Measurements from ENCODE around the gene ZNF689.
"Not testable (repeated sequence)": the region's sequence is repeated elsewhere in the genome, so short reads cannot be mapped to it uniquely, and the experiment has no call there.

The ZNF689 gene

GRCh38 chr16:30592871-30593270, 17.3 kb downstream of the ZNF689 start:
- Histone ChIP-seq H3K27ac (ENCODE audit: low read depth, low read length) (no peak overlapping the region), H3K4me3 (ENCODE audit: low read depth, low read length) (no peak overlapping the region), H3K36me3 (ENCODE audit: control insufficient read depth, insufficient read depth, low read length) (peaks cover 2% of the 10 kb centered on the region; the same call in 1 of the 2 replicates), H3K9ac (ENCODE audit: low read depth, low read length) (no peak overlapping the region), H3K9me3 (ENCODE audit: control insufficient read depth, insufficient read depth, low read length) (no peaks in the 10 kb centered on the region), H3K4me1 (ENCODE audit: control insufficient read depth, insufficient read depth, low read length) (no peaks in the 10 kb centered on the region), H3K27me3 (ENCODE audit: control insufficient read depth, insufficient read depth, low read length) (no peaks in the 10 kb centered on the region)

- H3K4me3 ChIP-seq (ENCODE audit: low read depth, low read length); H3K27ac ChIP-seq (ENCODE audit: low read depth, low read length); H3K9ac ChIP-seq (ENCODE audit: low read depth, low read length); H3K9me3 ChIP-seq (ENCODE audit: control insufficient read depth, insufficient read depth, low read length); H3K27me3 ChIP-seq (ENCODE audit: control insufficient read depth, insufficient read depth, low read length); H3K4me1 ChIP-seq (ENCODE audit: control insufficient read depth, insufficient read depth, low read length): not testable (repeated sequence)
- H3K36me3 ChIP-seq (ENCODE audit: control insufficient read depth, insufficient read depth, low read length) = peaks cover 10% of the 10 kb centered on the region
These were observed 19.3 kb downstream of the ZNF689 start for GRCh38 chr16:30590869-30591268.

- H3K9ac ChIP-seq (ENCODE audit: low read depth, low read length); H3K9me3 ChIP-seq (ENCODE audit: control insufficient read depth, insufficient read depth, low read length); H3K27ac ChIP-seq (ENCODE audit: low read depth, low read length); H3K4me1 ChIP-seq (ENCODE audit: control insufficient read depth, insufficient read depth, low read length); H3K4me3 ChIP-seq (ENCODE audit: low read depth, low read length); H3K27me3 ChIP-seq (ENCODE audit: control insufficient read depth, insufficient read depth, low read length): not testable (repeated sequence)
- H3K36me3 ChIP-seq (ENCODE audit: control insufficient read depth, insufficient read depth, low read length) = peaks cover 10% of the 10 kb centered on the region
These were observed 20.6 kb downstream of the ZNF689 start for GRCh38 chr16:30589582-30589981.

GRCh38 chr16:30588651-30589050, 21.5 kb downstream of the ZNF689 start:
- no peak overlapping the region for H3K9ac ChIP-seq (ENCODE audit: low read depth, low read length)
- no peak overlapping the region for H3K4me3 ChIP-seq (ENCODE audit: low read depth, low read length)
- no peaks in the 10 kb centered on the region for H3K27me3 ChIP-seq (ENCODE audit: control insufficient read depth, insufficient read depth, low read length)
- no peaks in the 10 kb centered on the region for H3K9me3 ChIP-seq (ENCODE audit: control insufficient read depth, insufficient read depth, low read length)
- H3K27ac ChIP-seq (ENCODE audit: low read depth, low read length) = no peak overlapping the region
- peaks cover 10% of the 10 kb centered on the region for H3K36me3 ChIP-seq (ENCODE audit: control insufficient read depth, insufficient read depth, low read length)
- H3K4me1 ChIP-seq (ENCODE audit: control insufficient read depth, insufficient read depth, low read length) = peaks cover 3% of the 10 kb centered on the region; the same call in 1 of the 2 replicates

- peak within 1 kb of the TSS; percentile 84 for H3K9ac ChIP-seq (ENCODE audit: low read depth, low read length)
- H3K27ac ChIP-seq (ENCODE audit: low read depth, low read length) = peak within 1 kb of the TSS; percentile 86
- H3K27me3 ChIP-seq (ENCODE audit: control insufficient read depth, insufficient read depth, low read length) = no peaks in the 10 kb centered on the region
These were observed 24.6 kb downstream of the ZNF689 start, which contains the start of gene ZNF785 for GRCh38 chr16:30585400-30586191. ZNF785 (minus strand) TSS chr16:30585697; CDS start chr16:30585611, 86 bp downstream.

GRCh38 chr16:30585022-30585399, 25.2 kb downstream of the ZNF689 start:
- Histone ChIP-seq H3K27me3 (ENCODE audit: control insufficient read depth, insufficient read depth, low read length) (no peaks in the 10 kb centered on the region), H3K4me1 (ENCODE audit: control insufficient read depth, insufficient read depth, low read length) (peaks cover 3% of the 10 kb centered on the region; the same call in 1 of the 2 replicates), H3K36me3 (ENCODE audit: control insufficient read depth, insufficient read depth, low read length) (peaks cover 35% of the 10 kb centered on the region), H3K9ac (ENCODE audit: low read depth, low read length) (peak overlapping the region; percentile 84), H3K4me3 (ENCODE audit: low read depth, low read length) (peak overlapping the region; percentile 82), H3K27ac (ENCODE audit: low read depth, low read length) (peak overlapping the region; percentile 86), H3K9me3 (ENCODE audit: control insufficient read depth, insufficient read depth, low read length) (no peaks in the 10 kb centered on the region)

More at GRCh38 chr16:30585400-30586191, 24.6 kb downstream of the ZNF689 start, which contains the start of gene ZNF785:
- peaks cover 3% of the 10 kb centered on the region; the same call in 1 of the 2 replicates for H3K4me1 ChIP-seq (ENCODE audit: control insufficient read depth, insufficient read depth, low read length)
- H3K9me3 ChIP-seq (ENCODE audit: control insufficient read depth, insufficient read depth, low read length) = no peaks in the 10 kb centered on the region
- H3K4me3 ChIP-seq (ENCODE audit: low read depth, low read length) = peak within 1 kb of the TSS; percentile 82
- peaks cover 35% of the 10 kb centered on the region for H3K36me3 ChIP-seq (ENCODE audit: control insufficient read depth, insufficient read depth, low read length)

- Histone ChIP-seq H3K9me3 (ENCODE audit: control insufficient read depth, insufficient read depth, low read length) (no peaks in the 10 kb centered on the region), H3K27ac (ENCODE audit: low read depth, low read length) (no peak overlapping the region), H3K4me3 (ENCODE audit: low read depth, low read length) (no peak overlapping the region), H3K4me1 (ENCODE audit: control insufficient read depth, insufficient read depth, low read length) (peaks cover 3% of the 10 kb centered on the region; the same call in 1 of the 2 replicates), H3K27me3 (ENCODE audit: control insufficient read depth, insufficient read depth, low read length) (no peaks in the 10 kb centered on the region), H3K36me3 (ENCODE audit: control insufficient read depth, insufficient read depth, low read length) (peaks cover 48% of the 10 kb centered on the region), H3K9ac (ENCODE audit: low read depth, low read length) (no peak overlapping the region)
These were observed 27.4 kb downstream of the ZNF689 start for GRCh38 chr16:30582611-30583340.

GRCh38 chr16:30581457-30581856, 28.7 kb downstream of the ZNF689 start:
- no peaks in the 10 kb centered on the region for H3K9me3 ChIP-seq (ENCODE audit: control insufficient read depth, insufficient read depth, low read length)
- no peaks in the 10 kb centered on the region for H3K27me3 ChIP-seq (ENCODE audit: control insufficient read depth, insufficient read depth, low read length)
- peaks cover 41% of the 10 kb centered on the region for H3K36me3 ChIP-seq (ENCODE audit: control insufficient read depth, insufficient read depth, low read length)
- H3K4me1 ChIP-seq (ENCODE audit: control insufficient read depth, insufficient read depth, low read length) = peaks cover 3% of the 10 kb centered on the region; the same call in 1 of the 2 replicates
- no peak overlapping the region for H3K4me3 ChIP-seq (ENCODE audit: low read depth, low read length)
- H3K27ac ChIP-seq (ENCODE audit: low read depth, low read length) = no peak overlapping the region
- H3K9ac ChIP-seq (ENCODE audit: low read depth, low read length) = no peak overlapping the region

GRCh38 chr16:30574678-30575077, 35.5 kb downstream of the ZNF689 start:
- Histone ChIP-seq H3K36me3 (ENCODE audit: control insufficient read depth, insufficient read depth, low read length) (peaks cover 17% of the 10 kb centered on the region), H3K27ac (ENCODE audit: low read depth, low read length) (no peak overlapping the region), H3K27me3 (ENCODE audit: control insufficient read depth, insufficient read depth, low read length) (no peaks in the 10 kb centered on the region), H3K4me3 (ENCODE audit: low read depth, low read length) (no peak overlapping the region), H3K4me1 (ENCODE audit: control insufficient read depth, insufficient read depth, low read length) (peaks cover 10% of the 10 kb centered on the region), H3K9ac (ENCODE audit: low read depth, low read length) (no peak overlapping the region), H3K9me3 (ENCODE audit: control insufficient read depth, insufficient read depth, low read length) (no peaks in the 10 kb centered on the region)

GRCh38 chr16:30571445-30572322, 38.5 kb downstream of the ZNF689 start, which contains the start of gene ZNF688:
ZNF688 (minus strand) TSS chr16:30571714; CDS start chr16:30571629, 85 bp downstream.
- Histone ChIP-seq H3K36me3 (ENCODE audit: control insufficient read depth, insufficient read depth, low read length) (no peaks in the 10 kb centered on the region), H3K27me3 (ENCODE audit: control insufficient read depth, insufficient read depth, low read length) (no peaks in the 10 kb centered on the region), H3K9ac (ENCODE audit: low read depth, low read length) (peak within 1 kb of the TSS; percentile 75), H3K9me3 (ENCODE audit: control insufficient read depth, insufficient read depth, low read length) (no peaks in the 10 kb centered on the region), H3K27ac (ENCODE audit: low read depth, low read length) (peak within 1 kb of the TSS; percentile 93), H3K4me1 (ENCODE audit: control insufficient read depth, insufficient read depth, low read length) (peaks cover 10% of the 10 kb centered on the region), H3K4me3 (ENCODE audit: low read depth, low read length) (peak within 1 kb of the TSS; percentile 78)

Data from HUES48 (cell line).